WTC11 (cell line): ENCODE results near the gene SND1.

ENCODE experiments used
- SP1 ChIP-seq: sonication (generic); formaldehyde crosslinking; conservative IDR thresholded peaks from 2 replicates; pipeline ENCODE4 v1.8.1; 2022; ENCODE audit warnings: missing genetic modification reagents
- ZNF121 ChIP-seq: sonication (generic); formaldehyde crosslinking; IDR thresholded peaks from 2 replicates; pipeline ENCODE4 v1.8.0; 2023; ENCODE audit warnings: missing genetic modification reagents
- TF ChIP-seq, protein P1 (sequence below): fragments of 250-450 bp; sonication (Bioruptor Pico); IDR thresholded peaks from 2 replicates; pipeline ENCODE4 v1.9.0; 2021; ENCODE audit warnings: mild to moderate bottlenecking

DNA sequence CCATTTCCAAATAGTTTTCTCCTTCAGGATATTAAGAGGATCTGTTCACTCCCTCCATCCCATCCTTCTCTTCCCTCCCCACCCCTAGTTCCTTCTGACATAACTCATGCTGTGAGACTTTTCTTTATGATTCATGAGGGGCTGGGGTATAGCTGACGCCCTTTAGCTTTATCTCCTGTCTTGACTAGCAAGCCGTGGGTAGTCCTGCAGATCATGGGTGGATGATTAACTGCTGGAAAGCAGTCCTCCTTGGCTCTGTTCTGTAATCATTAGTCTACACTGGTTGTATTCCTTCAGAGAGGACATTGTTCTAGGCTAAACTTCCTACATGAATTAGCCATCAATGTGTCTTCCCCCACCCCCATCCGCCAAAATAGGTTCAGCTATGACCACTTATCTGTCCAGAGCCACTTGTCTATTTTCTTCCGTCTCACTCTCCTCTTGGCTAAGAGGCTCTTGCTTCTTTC, 243.9 kb downstream of the SND1 start:
- TF ChIP-seq ZNF121 (CRISPR knock-in tag) (no peak), SP1 (CRISPR knock-in tag) (no peak)
- TF ChIP-seq, protein P1, sequence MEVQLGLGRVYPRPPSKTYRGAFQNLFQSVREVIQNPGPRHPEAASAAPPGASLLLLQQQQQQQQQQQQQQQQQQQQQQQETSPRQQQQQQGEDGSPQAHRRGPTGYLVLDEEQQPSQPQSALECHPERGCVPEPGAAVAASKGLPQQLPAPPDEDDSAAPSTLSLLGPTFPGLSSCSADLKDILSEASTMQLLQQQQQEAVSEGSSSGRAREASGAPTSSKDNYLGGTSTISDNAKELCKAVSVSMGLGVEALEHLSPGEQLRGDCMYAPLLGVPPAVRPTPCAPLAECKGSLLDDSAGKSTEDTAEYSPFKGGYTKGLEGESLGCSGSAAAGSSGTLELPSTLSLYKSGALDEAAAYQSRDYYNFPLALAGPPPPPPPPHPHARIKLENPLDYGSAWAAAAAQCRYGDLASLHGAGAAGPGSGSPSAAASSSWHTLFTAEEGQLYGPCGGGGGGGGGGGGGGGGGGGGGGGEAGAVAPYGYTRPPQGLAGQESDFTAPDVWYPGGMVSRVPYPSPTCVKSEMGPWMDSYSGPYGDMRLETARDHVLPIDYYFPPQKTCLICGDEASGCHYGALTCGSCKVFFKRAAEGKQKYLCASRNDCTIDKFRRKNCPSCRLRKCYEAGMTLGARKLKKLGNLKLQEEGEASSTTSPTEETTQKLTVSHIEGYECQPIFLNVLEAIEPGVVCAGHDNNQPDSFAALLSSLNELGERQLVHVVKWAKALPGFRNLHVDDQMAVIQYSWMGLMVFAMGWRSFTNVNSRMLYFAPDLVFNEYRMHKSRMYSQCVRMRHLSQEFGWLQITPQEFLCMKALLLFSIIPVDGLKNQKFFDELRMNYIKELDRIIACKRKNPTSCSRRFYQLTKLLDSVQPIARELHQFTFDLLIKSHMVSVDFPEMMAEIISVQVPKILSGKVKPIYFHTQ, result no peak
